Body of pancreas (tissue), 4 donors: ENCODE data around the gene WDFY1. TPM values are rescaled to one million over a fixed set of nuclear protein-coding genes. Genes with fewer than 3 reads are reported as not detected.

Experiments
- ATAC-seq: fragments of 150-250 bp; one replicate; pipeline ENCODE4 v1.9.1; 2016
- DNase-seq, 4 donors: peaks; one replicate each; pipeline ENCODE4 v3.0.0-alpha.2; 2019
- H3K27ac ChIP-seq, 4 donors: fragments of 200-600 bp; sonication (generic); 1 replicate in 3 of 4; 2 replicates in 1 of 4; pipeline versions ENCODE4 v1.5.1 to v1.6.1; 2016 to 2019; ENCODE audit warnings: mild to moderate bottlenecking in 1 of 4, mixed read lengths in 1 of 4, moderate library complexity in 1 of 4
- H3K27me3 ChIP-seq, 2 donors: fragments of 200-600 bp; sonication (generic); one replicate each; pipeline ENCODE4 v1.6.0; 2016; ENCODE audit warnings: mild to moderate bottlenecking in 1 of 2
- H3K36me3 ChIP-seq, 2 donors: fragments of 200-600 bp; sonication (generic); replicated peaks in 1 of 2; 2 replicates each; pipeline ENCODE4 v1.5.1; 2016; ENCODE audit warnings: low read depth in 2 of 2; ENCODE audit not compliant: insufficient read depth in 1 of 2
- H3K4me1 ChIP-seq: fragments of 200-600 bp; sonication (generic); one replicate; pipeline ENCODE4 v1.6.0; 2016
- H3K4me3 ChIP-seq, 2 donors: fragments of 200-600 bp; sonication (generic); 1 replicate in 1 of 2; 2 replicates in 1 of 2; pipeline ENCODE4 v1.5.1; 2016 to 2019
- H3K9me3 ChIP-seq, 3 donors: fragments of 200-600 bp; sonication (generic); 1 replicate in 2 of 3; 2 replicates in 1 of 3; pipeline ENCODE4 v1.5.1; 2016
- POLR2A ChIP-seq, 3 donors: fragments of 450-650 bp; IDR thresholded peaks; one replicate each; pipeline ENCODE4 v1.6.1; 2016; ENCODE audit warnings: antibody characterized with exemption in 3 of 3, mild to moderate bottlenecking in 2 of 3
- WGBS, 2 donors: methylation state at CpG; one replicate each; pipeline ENCODE4 v1.1.5; 2017; 5-methylcytosine and 5-hydroxymethylcytosine counted together
- intact Hi-C: fragments of 100-400 bp; cut with DNase I; formaldehyde crosslinking; loops from one replicate; pipeline ENCODE4 v1.15.1; 2023
- total RNA-seq, 2 donors: library from RNA; depleted of rRNA; stranded (reverse); fragments of >200 nt; gene quantifications; one replicate each; pipeline ENCODE4 v1.1.0, GENCODE V29; 2016
- TF ChIP-seq, protein P1 (sequence below), 7 experiments: fragments of 450-650 bp in 4 of 7; fragments of 200-600 bp in 3 of 7; sonication (generic) in 3 of 7; IDR thresholded peaks; one replicate each; pipeline ENCODE4 v1.5.1; 2016 to 2019; ENCODE audit warnings: antibody characterized with exemption in 7 of 7

WDFY1 gene
- total RNA-seq, 2 donors from 2014 or later = 18.9 to 71.5 TPM

GRCh38 chr2:223920109-223920508 is 25.0 kb downstream of the WDFY1 start:
- intact Hi-C loops = no loop called here
- TF ChIP-seq POLR2A (IDR thresholded peaks at IDR 0.05) = no peak
- TF ChIP-seq, protein P1, sequence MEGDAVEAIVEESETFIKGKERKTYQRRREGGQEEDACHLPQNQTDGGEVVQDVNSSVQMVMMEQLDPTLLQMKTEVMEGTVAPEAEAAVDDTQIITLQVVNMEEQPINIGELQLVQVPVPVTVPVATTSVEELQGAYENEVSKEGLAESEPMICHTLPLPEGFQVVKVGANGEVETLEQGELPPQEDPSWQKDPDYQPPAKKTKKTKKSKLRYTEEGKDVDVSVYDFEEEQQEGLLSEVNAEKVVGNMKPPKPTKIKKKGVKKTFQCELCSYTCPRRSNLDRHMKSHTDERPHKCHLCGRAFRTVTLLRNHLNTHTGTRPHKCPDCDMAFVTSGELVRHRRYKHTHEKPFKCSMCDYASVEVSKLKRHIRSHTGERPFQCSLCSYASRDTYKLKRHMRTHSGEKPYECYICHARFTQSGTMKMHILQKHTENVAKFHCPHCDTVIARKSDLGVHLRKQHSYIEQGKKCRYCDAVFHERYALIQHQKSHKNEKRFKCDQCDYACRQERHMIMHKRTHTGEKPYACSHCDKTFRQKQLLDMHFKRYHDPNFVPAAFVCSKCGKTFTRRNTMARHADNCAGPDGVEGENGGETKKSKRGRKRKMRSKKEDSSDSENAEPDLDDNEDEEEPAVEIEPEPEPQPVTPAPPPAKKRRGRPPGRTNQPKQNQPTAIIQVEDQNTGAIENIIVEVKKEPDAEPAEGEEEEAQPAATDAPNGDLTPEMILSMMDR (IDR thresholded peaks at IDR 0.05) = no peak
- Histone ChIP-seq H3K4me1 (peaks cover 12% of the 10 kb centered on the region), H3K27ac (no peak overlapping the region), H3K9me3 (no peaks in the 10 kb centered on the region), H3K27me3 (no peaks in the 10 kb centered on the region), H3K36me3 (no peaks in the 10 kb centered on the region), H3K4me3 (no peak overlapping the region)
- no peak for DNase-seq
- 90 to 97% methylated on average over 4 of the region's 4 CpGs for WGBS, 2 donors
- no peak for ATAC-seq

DNA sequence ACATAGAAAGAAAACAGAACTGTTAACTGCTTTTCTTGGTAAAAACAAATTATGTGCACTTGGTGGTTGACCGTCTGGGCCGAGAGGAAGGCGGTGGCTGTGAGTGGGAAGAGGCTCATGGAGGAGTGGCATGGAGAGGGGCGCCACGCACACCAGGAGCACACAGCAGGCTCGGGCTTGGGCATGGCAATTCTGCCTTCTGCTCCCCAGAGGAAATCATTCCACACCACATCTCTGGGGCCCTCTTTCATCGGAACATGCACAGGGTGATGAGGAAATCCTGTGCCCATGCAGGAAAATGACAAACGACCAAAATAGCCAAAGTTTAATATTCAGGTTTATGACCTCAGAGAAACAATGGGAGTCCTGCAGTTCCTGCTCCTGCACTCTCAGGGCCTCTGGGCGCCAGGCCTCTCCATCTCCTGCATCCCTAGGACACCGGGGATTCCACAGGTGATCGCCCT is 26.4 kb downstream of the WDFY1 start:
- no peak for DNase-seq
- intact Hi-C loops = no loop called here
- Histone ChIP-seq H3K36me3 (no peaks in the 10 kb centered on the region), H3K9me3 (no peaks in the 10 kb centered on the region), H3K4me1 (peaks cover 12% of the 10 kb centered on the region), H3K27ac (no peak overlapping the region), H3K4me3 (no peak overlapping the region), H3K27me3 (no peaks in the 10 kb centered on the region)
- no peak for ATAC-seq
- WGBS, 2 donors = 78 to 88% methylated on average over 11 of the region's 11 CpGs
- no peak for TF ChIP-seq POLR2A (IDR thresholded peaks at IDR 0.05)
- TF ChIP-seq, protein P1 (IDR thresholded peaks at IDR 0.05) = no peak

DNA sequence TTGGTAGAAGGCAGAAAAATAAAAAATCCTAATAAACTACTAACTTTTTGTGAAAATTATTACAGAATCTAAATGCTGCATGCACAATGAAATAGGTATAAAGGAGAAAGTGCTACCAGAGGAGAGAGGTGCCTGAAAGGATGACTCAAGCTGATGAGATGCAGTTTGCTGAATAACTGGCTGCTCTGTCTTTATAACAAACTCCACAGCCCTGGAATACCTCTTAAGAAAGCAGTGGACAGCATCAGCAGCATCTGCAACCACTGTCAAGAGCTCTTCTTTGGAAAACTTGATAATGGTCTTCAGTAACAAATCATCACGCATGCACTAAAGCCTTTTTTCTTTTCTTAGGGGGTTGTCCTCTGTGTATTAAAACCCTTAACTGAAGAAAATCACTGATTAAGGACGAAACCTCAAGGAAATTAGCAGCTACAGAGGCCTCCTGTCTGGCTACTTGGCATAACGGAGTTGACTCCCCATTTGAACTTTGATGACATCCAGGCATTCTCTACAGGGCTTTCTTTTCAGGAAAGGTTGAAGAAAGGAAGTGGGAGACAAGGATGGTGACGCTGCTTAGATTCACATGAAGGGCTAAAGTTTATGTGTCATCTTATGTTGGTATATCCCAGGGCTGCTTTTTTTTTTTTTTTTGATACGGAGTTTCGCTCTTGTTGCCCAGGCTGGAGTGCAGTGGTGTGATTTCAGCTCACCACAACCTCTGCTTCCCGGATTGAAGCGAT is 28.8 kb downstream of the WDFY1 start:
- Histone ChIP-seq H3K4me3 (no peak overlapping the region), H3K36me3 (no peaks in the 10 kb centered on the region), H3K4me1 (no peaks in the 10 kb centered on the region), H3K9me3 (no peaks in the 10 kb centered on the region), H3K27me3 (no peaks in the 10 kb centered on the region), H3K27ac (no peak overlapping the region)
- intact Hi-C loops = no loop called here
- ATAC-seq (no peak), DNase-seq (no peak)
- TF ChIP-seq POLR2A (IDR thresholded peaks at IDR 0.05) = no peak
- TF ChIP-seq, protein P1 (IDR thresholded peaks at IDR 0.05) = no peak
- WGBS, 2 donors = 93 to 94% methylated on average over 8 of the region's 8 CpGs

GRCh38 chr2:223915071-223915470 is 30.1 kb downstream of the WDFY1 start:
- Histone ChIP-seq H3K4me3 (no peak overlapping the region), H3K4me1 (peaks cover 5% of the 10 kb centered on the region), H3K9me3 (no peaks in the 10 kb centered on the region), H3K36me3 (no peaks in the 10 kb centered on the region), H3K27ac (no peak overlapping the region), H3K27me3 (no peaks in the 10 kb centered on the region)
- TF ChIP-seq, protein P1 (IDR thresholded peaks at IDR 0.05) = no peak
- no peak for TF ChIP-seq POLR2A (IDR thresholded peaks at IDR 0.05)
- intact Hi-C loops = no loop called here
- no peak for ATAC-seq
- WGBS, 2 donors = 87 to 96% methylated on average over 3 of the region's 3 CpGs
- no peak for DNase-seq

- no peaks in the 10 kb centered on the region for H3K27me3 ChIP-seq
- H3K9me3 ChIP-seq = no peaks in the 10 kb centered on the region
- ATAC-seq (no peak), DNase-seq (no peak)
- no peaks in the 10 kb centered on the region for H3K36me3 ChIP-seq
- peaks cover 12% of the 10 kb centered on the region for H3K4me1 ChIP-seq
- no peak overlapping the region for H3K4me3 ChIP-seq
- no peak overlapping the region for H3K27ac ChIP-seq
- no peak for TF ChIP-seq POLR2A (IDR thresholded peaks at IDR 0.05)
- TF ChIP-seq, protein P1 (IDR thresholded peaks at IDR 0.05) = no peak
- intact Hi-C loops = no loop called here
Measured at GRCh38 chr2:223914324-223914723, 30.8 kb downstream of the WDFY1 start.
